GM12878 (cell line): ENCODE results near the gene SHFL. TPM values are rescaled to one million over a fixed set of nuclear protein-coding genes. Genes with fewer than 3 reads are reported as not detected.

ENCODE experiments used
- ASH2L ChIP-seq: fragments of 300-600, 200-600 bp; sonication (generic); IDR thresholded peaks from 2 replicates; pipeline ENCODE4 v1.6.1; 2017; ENCODE audit warnings: low read depth, mild to moderate bottlenecking, borderline replicate concordance
- BMI1 ChIP-seq: fragments of 450-650 bp; IDR thresholded peaks from 2 replicates; pipeline ENCODE4 v1.6.1; 2016; ENCODE audit warnings: mild to moderate bottlenecking, moderate library complexity, borderline replicate concordance
- CBX3 ChIP-seq: fragments of 200-600 bp; sonication (generic); IDR thresholded peaks from 2 replicates; pipeline ENCODE4 v1.6.1; 2016; ENCODE audit warnings: low read depth, borderline replicate concordance
- CREB1 ChIP-seq: IDR thresholded peaks from 2 replicates; pipeline ENCODE4 v1.6.1; 2012; ENCODE audit warnings: low read depth, mild to moderate bottlenecking, inconsistent platforms
- CREM ChIP-seq: IDR thresholded peaks from 2 replicates; pipeline ENCODE4 v1.6.1; 2014; ENCODE audit warnings: antibody characterized with exemption, low read depth
- HDAC2 ChIP-seq: fragments of 200-600 bp; sonication (generic); IDR thresholded peaks from 2 replicates; pipeline ENCODE4 v1.6.1; 2017
- HDAC6 ChIP-seq: fragments of 200-600 bp; sonication (generic); IDR thresholded peaks from one replicate; pipeline ENCODE4 v1.8.0; 2017; ENCODE audit warnings: antibody characterized with exemption; ENCODE audit not compliant: unreplicated experiment
- HDGF ChIP-seq: fragments of 450-650 bp; IDR thresholded peaks from 2 replicates; pipeline ENCODE4 v1.6.1; 2016; ENCODE audit warnings: antibody characterized with exemption
- IKZF1 ChIP-seq: fragments of 450-650 bp; conservative IDR thresholded peaks from 2 replicates; pipeline ENCODE4 v1.6.1; 2017; ENCODE audit warnings: antibody characterized with exemption, mild to moderate bottlenecking
- IKZF2 ChIP-seq, 2 experiments: fragments of 450-650 bp; IDR thresholded peaks; 2 replicates each; pipeline ENCODE4 v1.6.1; 2017; ENCODE audit warnings: mild to moderate bottlenecking in 2 of 2, moderate library complexity in 2 of 2
- JUND ChIP-seq: IDR thresholded peaks from 2 replicates; pipeline ENCODE4 v1.6.1; 2012; ENCODE audit warnings: low read depth, mild to moderate bottlenecking, low read length, improper control_type of control experiment, moderate library complexity
- KLF5 ChIP-seq: fragments of 450-650 bp; IDR thresholded peaks from 2 replicates; pipeline ENCODE4 v1.6.1; 2014; ENCODE audit warnings: mild to moderate bottlenecking; ENCODE audit not compliant: partially characterized antibody
- LARP7 ChIP-seq: fragments of 450-650 bp; IDR thresholded peaks from 2 replicates; pipeline ENCODE4 v1.6.1; 2017; ENCODE audit warnings: mild to moderate bottlenecking
- NBN ChIP-seq: fragments of 450-650 bp; IDR thresholded peaks from 2 replicates; pipeline ENCODE4 v1.6.1; 2016
- NRF1 ChIP-seq: conservative IDR thresholded peaks from 2 replicates; pipeline ENCODE4 v1.6.1; 2011; ENCODE audit warnings: mild to moderate bottlenecking, low read depth, low read length, improper control_type of control experiment
- PAX5 ChIP-seq: IDR thresholded peaks from 2 replicates; pipeline ENCODE4 v1.6.1; 2011; ENCODE audit warnings: low read depth, low read length, borderline replicate concordance
- POLR2A ChIP-seq: IDR thresholded peaks from 2 replicates; pipeline ENCODE4 v1.6.1; 2011; ENCODE audit warnings: low read depth, mild to moderate bottlenecking, low read length
- RELA ChIP-seq: fragments of 450-650 bp; IDR thresholded peaks from 2 replicates; pipeline ENCODE4 v1.8.0; 2014; ENCODE audit warnings: borderline replicate concordance; ENCODE audit not compliant: partially characterized antibody
- SIN3A ChIP-seq: IDR thresholded peaks from 2 replicates; pipeline ENCODE4 v1.6.1; 2012; ENCODE audit warnings: low read depth, low read length, improper control_type of control experiment
- SMAD5 ChIP-seq: IDR thresholded peaks from 2 replicates; pipeline ENCODE4 v1.6.1; 2016; ENCODE audit warnings: antibody characterized with exemption, low read depth
- STAT1 ChIP-seq: fragments of 450-650 bp; conservative IDR thresholded peaks from 2 replicates; pipeline ENCODE4 v1.6.1; 2014; ENCODE audit warnings: antibody characterized with exemption, mild to moderate bottlenecking
- TAF1 ChIP-seq: IDR thresholded peaks from 2 replicates; pipeline ENCODE4 v1.6.1; 2011; ENCODE audit warnings: mild to moderate bottlenecking, low read depth, low read length, borderline replicate concordance
- YBX1 ChIP-seq: fragments of 450-650 bp; IDR thresholded peaks from 2 replicates; pipeline ENCODE4 v1.6.1; 2016; ENCODE audit warnings: antibody characterized with exemption
- ZNF217 ChIP-seq: fragments of 450-650 bp; IDR thresholded peaks from 2 replicates; pipeline ENCODE4 v1.6.1; 2017; ENCODE audit warnings: antibody characterized with exemption, mild to moderate bottlenecking
- polyA plus RNA-seq, 11 experiments: library from polyadenylated mRNA; depleted of rRNA in 4 of 11; unstranded in 6 of 11; stranded (reverse) in 5 of 11; fragments of >200 nt; fragmentation: Nextera tagmentation in 4 of 11; fragmentation: Illumina TruSeq in 1 of 11; extraction: Ambion mirVana in 4 of 11; extraction: Trizol in 1 of 11; gene quantifications; 1 replicate in 1 of 11; 2 replicates in 10 of 11; pipeline versions ENCODE4 v1.2.1 to v1.2.3, GENCODE V29; 2011 to 2016; ENCODE audit warnings: inconsistent platforms in 2 of 11, missing spikeins in 2 of 11, low read depth in 1 of 11
- total RNA-seq, 4 experiments: library from RNA; depleted of rRNA in 3 of 4; stranded (reverse); fragments of >200 nt in 3 of 4; fragmentation: Illumina TruSeq in 1 of 4; extraction: Trizol in 1 of 4; gene quantifications; 2 replicates each; pipeline versions ENCODE4 v1.2.1 to v1.2.3, GENCODE V29; 2013 to 2021
- TF ChIP-seq, protein P1 (sequence below): fragments of 450-650 bp; IDR thresholded peaks from 2 replicates; pipeline ENCODE4 v1.6.1; 2016; ENCODE audit warnings: mild to moderate bottlenecking, moderate library complexity, borderline replicate concordance
- TF ChIP-seq, protein P2 (sequence below): fragments of 450-650 bp; IDR thresholded peaks from 2 replicates; pipeline ENCODE4 v1.6.1; 2017; ENCODE audit warnings: mild to moderate bottlenecking, low read depth, inconsistent platforms; ENCODE audit not compliant: poor library complexity, severe bottlenecking
- TF ChIP-seq, protein P3 (sequence below): fragments of 450-650 bp; IDR thresholded peaks from 2 replicates; pipeline ENCODE4 v1.6.1; 2017; ENCODE audit warnings: antibody characterized with exemption, mild to moderate bottlenecking, moderate library complexity

SHFL gene
- total and polyA plus RNA-seq, 10 of the 15 experiments (the other 5 are each of a cell fraction or from before 2014, with no cell fraction given) = 8.0 to 83.8 (median 40.7) TPM

DNA sequence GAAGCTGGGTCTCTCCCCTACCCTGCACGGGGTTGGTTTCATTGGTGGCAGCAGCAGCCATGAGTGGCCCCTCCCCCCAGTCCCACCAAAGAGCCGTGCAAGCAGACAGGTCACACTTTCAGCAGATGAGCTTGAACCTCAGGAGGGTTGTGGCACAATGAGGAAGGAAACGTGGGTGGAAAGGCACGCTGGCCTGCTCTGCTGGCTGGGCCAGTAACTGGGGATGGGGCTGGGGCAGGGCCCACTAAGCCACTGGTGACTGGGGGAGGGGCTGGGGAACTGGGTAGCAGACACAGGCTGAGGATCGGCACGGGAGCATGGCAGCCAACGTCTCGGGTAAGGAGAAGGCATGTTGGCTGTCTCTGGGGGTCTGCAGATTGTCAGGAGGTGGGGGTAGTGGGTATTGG is 25.3 kb downstream of the SHFL start, which contains the start of gene P2RY11 (continued):
- TF ChIP-seq, protein P1, sequence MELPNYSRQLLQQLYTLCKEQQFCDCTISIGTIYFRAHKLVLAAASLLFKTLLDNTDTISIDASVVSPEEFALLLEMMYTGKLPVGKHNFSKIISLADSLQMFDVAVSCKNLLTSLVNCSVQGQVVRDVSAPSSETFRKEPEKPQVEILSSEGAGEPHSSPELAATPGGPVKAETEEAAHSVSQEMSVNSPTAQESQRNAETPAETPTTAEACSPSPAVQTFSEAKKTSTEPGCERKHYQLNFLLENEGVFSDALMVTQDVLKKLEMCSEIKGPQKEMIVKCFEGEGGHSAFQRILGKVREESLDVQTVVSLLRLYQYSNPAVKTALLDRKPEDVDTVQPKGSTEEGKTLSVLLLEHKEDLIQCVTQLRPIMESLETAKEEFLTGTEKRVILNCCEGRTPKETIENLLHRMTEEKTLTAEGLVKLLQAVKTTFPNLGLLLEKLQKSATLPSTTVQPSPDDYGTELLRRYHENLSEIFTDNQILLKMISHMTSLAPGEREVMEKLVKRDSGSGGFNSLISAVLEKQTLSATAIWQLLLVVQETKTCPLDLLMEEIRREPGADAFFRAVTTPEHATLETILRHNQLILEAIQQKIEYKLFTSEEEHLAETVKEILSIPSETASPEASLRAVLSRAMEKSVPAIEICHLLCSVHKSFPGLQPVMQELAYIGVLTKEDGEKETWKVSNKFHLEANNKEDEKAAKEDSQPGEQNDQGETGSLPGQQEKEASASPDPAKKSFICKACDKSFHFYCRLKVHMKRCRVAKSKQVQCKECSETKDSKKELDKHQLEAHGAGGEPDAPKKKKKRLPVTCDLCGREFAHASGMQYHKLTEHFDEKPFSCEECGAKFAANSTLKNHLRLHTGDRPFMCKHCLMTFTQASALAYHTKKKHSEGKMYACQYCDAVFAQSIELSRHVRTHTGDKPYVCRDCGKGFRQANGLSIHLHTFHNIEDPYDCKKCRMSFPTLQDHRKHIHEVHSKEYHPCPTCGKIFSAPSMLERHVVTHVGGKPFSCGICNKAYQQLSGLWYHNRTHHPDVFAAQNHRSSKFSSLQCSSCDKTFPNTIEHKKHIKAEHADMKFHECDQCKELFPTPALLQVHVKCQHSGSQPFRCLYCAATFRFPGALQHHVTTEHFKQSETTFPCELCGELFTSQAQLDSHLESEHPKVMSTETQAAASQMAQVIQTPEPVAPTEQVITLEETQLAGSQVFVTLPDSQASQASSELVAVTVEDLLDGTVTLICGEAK = no peak
- TF ChIP-seq TAF1 (no peak), BMI1 (no peak), NBN (peak; percentile 90), STAT1 (no peak), CREM (peak; percentile 29; the same call in 1 of the 2 replicates), HDGF (peak; percentile 81), LARP7 (no peak), JUND (no peak), POLR2A (peak; percentile 83), CBX3 (no peak), HDAC6 (no peak), RELA (no peak), ZNF217 (no peak), KLF5 (no peak), CREB1 (0 out of 2 replicates have a peak, but pooled peaks have one; percentile 15), IKZF1 (peak; percentile 63), SIN3A (no peak), HDAC2 (no peak), PAX5 (peak; percentile 84), IKZF2 (IDR thresholded peaks at IDR 0.05) (peak; percentile 39 to 60; a peak in 2 of 4 replicates), SMAD5 (peak; percentile 72; the same call in 1 of the 2 replicates), ASH2L (no peak), YBX1 (no peak), NRF1 (no peak)
- TF ChIP-seq, protein P2, sequence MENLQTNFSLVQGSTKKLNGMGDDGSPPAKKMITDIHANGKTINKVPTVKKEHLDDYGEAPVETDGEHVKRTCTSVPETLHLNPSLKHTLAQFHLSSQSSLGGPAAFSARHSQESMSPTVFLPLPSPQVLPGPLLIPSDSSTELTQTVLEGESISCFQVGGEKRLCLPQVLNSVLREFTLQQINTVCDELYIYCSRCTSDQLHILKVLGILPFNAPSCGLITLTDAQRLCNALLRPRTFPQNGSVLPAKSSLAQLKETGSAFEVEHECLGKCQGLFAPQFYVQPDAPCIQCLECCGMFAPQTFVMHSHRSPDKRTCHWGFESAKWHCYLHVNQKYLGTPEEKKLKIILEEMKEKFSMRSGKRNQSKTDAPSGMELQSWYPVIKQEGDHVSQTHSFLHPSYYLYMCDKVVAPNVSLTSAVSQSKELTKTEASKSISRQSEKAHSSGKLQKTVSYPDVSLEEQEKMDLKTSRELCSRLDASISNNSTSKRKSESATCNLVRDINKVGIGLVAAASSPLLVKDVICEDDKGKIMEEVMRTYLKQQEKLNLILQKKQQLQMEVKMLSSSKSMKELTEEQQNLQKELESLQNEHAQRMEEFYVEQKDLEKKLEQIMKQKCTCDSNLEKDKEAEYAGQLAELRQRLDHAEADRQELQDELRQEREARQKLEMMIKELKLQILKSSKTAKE = no peak
- TF ChIP-seq, protein P3, sequence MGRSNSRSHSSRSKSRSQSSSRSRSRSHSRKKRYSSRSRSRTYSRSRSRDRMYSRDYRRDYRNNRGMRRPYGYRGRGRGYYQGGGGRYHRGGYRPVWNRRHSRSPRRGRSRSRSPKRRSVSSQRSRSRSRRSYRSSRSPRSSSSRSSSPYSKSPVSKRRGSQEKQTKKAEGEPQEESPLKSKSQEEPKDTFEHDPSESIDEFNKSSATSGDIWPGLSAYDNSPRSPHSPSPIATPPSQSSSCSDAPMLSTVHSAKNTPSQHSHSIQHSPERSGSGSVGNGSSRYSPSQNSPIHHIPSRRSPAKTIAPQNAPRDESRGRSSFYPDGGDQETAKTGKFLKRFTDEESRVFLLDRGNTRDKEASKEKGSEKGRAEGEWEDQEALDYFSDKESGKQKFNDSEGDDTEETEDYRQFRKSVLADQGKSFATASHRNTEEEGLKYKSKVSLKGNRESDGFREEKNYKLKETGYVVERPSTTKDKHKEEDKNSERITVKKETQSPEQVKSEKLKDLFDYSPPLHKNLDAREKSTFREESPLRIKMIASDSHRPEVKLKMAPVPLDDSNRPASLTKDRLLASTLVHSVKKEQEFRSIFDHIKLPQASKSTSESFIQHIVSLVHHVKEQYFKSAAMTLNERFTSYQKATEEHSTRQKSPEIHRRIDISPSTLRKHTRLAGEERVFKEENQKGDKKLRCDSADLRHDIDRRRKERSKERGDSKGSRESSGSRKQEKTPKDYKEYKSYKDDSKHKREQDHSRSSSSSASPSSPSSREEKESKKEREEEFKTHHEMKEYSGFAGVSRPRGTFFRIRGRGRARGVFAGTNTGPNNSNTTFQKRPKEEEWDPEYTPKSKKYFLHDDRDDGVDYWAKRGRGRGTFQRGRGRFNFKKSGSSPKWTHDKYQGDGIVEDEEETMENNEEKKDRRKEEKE = no peak
